IgD-negative memory B cell (primary cell): ENCODE data around the gene ANKRD40CL. TPM values are rescaled to one million over a fixed set of nuclear protein-coding genes. Genes with fewer than 3 reads are reported as not detected.
A peak's percentile ranks its signal among the peaks of the same experiment; 100 is the strongest.

ENCODE experiments used
- H3K27ac Mint-ChIP-seq, 3 donors: one replicate each; pipeline ENCODE4 v1.8.0; 2020 to 2022; ENCODE audit warnings: mild to moderate bottlenecking in 3 of 3, mixed read lengths in 3 of 3, moderate library complexity in 1 of 3
- H3K27me3 Mint-ChIP-seq: one replicate; pipeline ENCODE4 v1.8.0; 2021; ENCODE audit warnings: mixed read lengths
- H3K36me3 Mint-ChIP-seq: one replicate; pipeline ENCODE4 v1.8.0; 2020; ENCODE audit warnings: mild to moderate bottlenecking, mixed read lengths
- H3K4me1 Mint-ChIP-seq, 3 donors: one replicate each; pipeline ENCODE4 v1.8.0; 2020 to 2022; ENCODE audit warnings: mixed read lengths in 3 of 3, mild to moderate bottlenecking in 1 of 3
- H3K4me3 Mint-ChIP-seq, 4 donors: one replicate each; pipeline ENCODE4 v1.8.0; 2020 to 2022; ENCODE audit warnings: mild to moderate bottlenecking in 4 of 4, mixed read lengths in 4 of 4, moderate library complexity in 3 of 4
- H3K9me3 Mint-ChIP-seq, 3 donors: one replicate each; pipeline ENCODE4 v1.8.0; 2020 to 2021; ENCODE audit warnings: mixed read lengths in 3 of 3, mild to moderate bottlenecking in 1 of 3
- polyA plus RNA-seq: library from polyadenylated mRNA; unstranded; fragments of 300-500 nt; fragmentation: Illumina TruSeq; gene quantifications from one replicate; pipeline ENCODE4 v1.2.3, GENCODE V29; 2021

ANKRD40CL gene
- polyA plus RNA-seq, 1 donor from 2014 or later, result not detected

GRCh38 chr17:50775926-50776325 lies 8.6 kb upstream of the ANKRD40CL start:
- no peaks in the 10 kb centered on the region for H3K9me3 Mint-ChIP-seq
- no peaks in the 10 kb centered on the region for H3K27me3 Mint-ChIP-seq
- no peak overlapping the region for H3K27ac Mint-ChIP-seq
- no peaks in the 10 kb centered on the region for H3K36me3 Mint-ChIP-seq
- no peak overlapping the region for H3K4me3 Mint-ChIP-seq
- H3K4me1 Mint-ChIP-seq, result peaks cover 0 to 5% (median 4%) of the 10 kb centered on the region in 3 donors

- Mint-ChIP-seq H3K27ac (no peak overlapping the region), H3K9me3 (no peaks in the 10 kb centered on the region), H3K27me3 (no peaks in the 10 kb centered on the region), H3K4me1 (peaks cover 0 to 5% (median 4%) of the 10 kb centered on the region in 3 donors), H3K36me3 (no peaks in the 10 kb centered on the region), H3K4me3 (no peak overlapping the region)
These were observed 7.0 kb upstream of the ANKRD40CL start for GRCh38 chr17:50774225-50774803.

GRCh38 chr17:50771991-50772785 lies 4.9 kb upstream of the ANKRD40CL start:
- no peak overlapping the region for H3K4me3 Mint-ChIP-seq
- no peaks in the 10 kb centered on the region for H3K9me3 Mint-ChIP-seq
- no peaks in the 10 kb centered on the region for H3K36me3 Mint-ChIP-seq
- peaks cover 0 to 5% (median 4%) of the 10 kb centered on the region in 3 donors for H3K4me1 Mint-ChIP-seq
- no peaks in the 10 kb centered on the region for H3K27me3 Mint-ChIP-seq
- H3K27ac Mint-ChIP-seq, result no peak overlapping the region

GRCh38 chr17:50770346-50770745 lies 3.0 kb upstream of the ANKRD40CL start:
- Mint-ChIP-seq H3K9me3 (no peaks in the 10 kb centered on the region), H3K27ac (peak overlapping the region in 1 of 3 donors; percentile 63), H3K36me3 (no peaks in the 10 kb centered on the region), H3K4me3 (no peak overlapping the region), H3K4me1 (peaks cover 9 to 18% (median 13%) of the 10 kb centered on the region in 3 donors), H3K27me3 (no peaks in the 10 kb centered on the region)

- no peaks in the 10 kb centered on the region for H3K36me3 Mint-ChIP-seq
- no peaks in the 10 kb centered on the region for H3K27me3 Mint-ChIP-seq
- H3K4me3 Mint-ChIP-seq, result no peak overlapping the region
- no peaks in the 10 kb centered on the region for H3K9me3 Mint-ChIP-seq
- peaks cover 13 to 21% (median 17%) of the 10 kb centered on the region in 3 donors for H3K4me1 Mint-ChIP-seq
- peak overlapping the region in 1 of 3 donors; percentile 63 for H3K27ac Mint-ChIP-seq
These were observed 2.6 kb upstream of the ANKRD40CL start for GRCh38 chr17:50769884-50770283.

GRCh38 chr17:50768346-50768761 lies 1.0 kb upstream of the ANKRD40CL start:
- Mint-ChIP-seq H3K9me3 (no peaks in the 10 kb centered on the region), H3K27ac (no peak overlapping the region), H3K36me3 (no peaks in the 10 kb centered on the region), H3K4me1 (peaks cover 24 to 34% (median 24%) of the 10 kb centered on the region in 3 donors), H3K4me3 (no peak overlapping the region), H3K27me3 (no peaks in the 10 kb centered on the region)

GRCh38 chr17:50767030-50767429 lies 288 bp downstream of the ANKRD40CL start:
- Mint-ChIP-seq H3K36me3 (no peaks in the 10 kb centered on the region), H3K27me3 (no peaks in the 10 kb centered on the region), H3K9me3 (no peaks in the 10 kb centered on the region), H3K4me3 (no peak overlapping the region), H3K4me1 (peaks cover 25 to 37% (median 30%) of the 10 kb centered on the region in 3 donors), H3K27ac (no peak overlapping the region)

- H3K4me3 Mint-ChIP-seq, result peak overlapping the region in 1 of 4 donors; percentile 18
- H3K9me3 Mint-ChIP-seq, result no peaks in the 10 kb centered on the region
- no peaks in the 10 kb centered on the region for H3K27me3 Mint-ChIP-seq
- peaks cover 24 to 34% (median 30%) of the 10 kb centered on the region in 3 donors for H3K4me1 Mint-ChIP-seq
- H3K27ac Mint-ChIP-seq, result peak overlapping the region in 1 of 3 donors; percentile 57
- no peaks in the 10 kb centered on the region for H3K36me3 Mint-ChIP-seq
These were observed 895 bp downstream of the ANKRD40CL start for GRCh38 chr17:50766222-50767023.

- Mint-ChIP-seq H3K27me3 (no peaks in the 10 kb centered on the region), H3K9me3 (no peaks in the 10 kb centered on the region), H3K36me3 (no peaks in the 10 kb centered on the region), H3K27ac (peak overlapping the region in 1 of 3 donors; percentile 57), H3K4me3 (peak overlapping the region; percentile 16 to 63 (median 52)), H3K4me1 (peaks cover 24 to 34% (median 30%) of the 10 kb centered on the region in 3 donors)
These were observed 1.7 kb downstream of the ANKRD40CL start for GRCh38 chr17:50765454-50766221.

GRCh38 chr17:50764734-50765149 lies 2.6 kb downstream of the ANKRD40CL start:
- H3K9me3 Mint-ChIP-seq, result no peaks in the 10 kb centered on the region
- no peaks in the 10 kb centered on the region for H3K36me3 Mint-ChIP-seq
- H3K27me3 Mint-ChIP-seq, result no peaks in the 10 kb centered on the region
- H3K4me1 Mint-ChIP-seq, result peaks cover 24 to 34% (median 30%) of the 10 kb centered on the region in 3 donors
- no peak overlapping the region for H3K27ac Mint-ChIP-seq
- peak overlapping the region in 3 of 4 donors; percentile 16 to 63 (median 63) for H3K4me3 Mint-ChIP-seq

- peak overlapping the region in 1 of 3 donors; percentile 82 for H3K27ac Mint-ChIP-seq
- H3K27me3 Mint-ChIP-seq, result no peaks in the 10 kb centered on the region
- peak overlapping the region; percentile 73 to 94 (median 82) for H3K4me3 Mint-ChIP-seq
- H3K9me3 Mint-ChIP-seq, result no peaks in the 10 kb centered on the region
- H3K4me1 Mint-ChIP-seq, result peaks cover 24 to 34% (median 30%) of the 10 kb centered on the region in 3 donors
- H3K36me3 Mint-ChIP-seq, result no peaks in the 10 kb centered on the region
These were observed 3.4 kb downstream of the ANKRD40CL start for GRCh38 chr17:50763716-50764475.

- Mint-ChIP-seq H3K36me3 (no peaks in the 10 kb centered on the region), H3K4me3 (peak overlapping the region in 2 of 4 donors; percentile 38 to 63), H3K4me1 (peaks cover 24 to 37% (median 30%) of the 10 kb centered on the region in 3 donors), H3K27ac (no peak overlapping the region), H3K9me3 (no peaks in the 10 kb centered on the region), H3K27me3 (no peaks in the 10 kb centered on the region)
These were observed 5.1 kb downstream of the ANKRD40CL start for GRCh38 chr17:50762177-50762576.

- Mint-ChIP-seq H3K9me3 (no peaks in the 10 kb centered on the region), H3K4me1 (peaks cover 5 to 12% (median 9%) of the 10 kb centered on the region in 3 donors), H3K4me3 (no peak overlapping the region), H3K27me3 (no peaks in the 10 kb centered on the region), H3K36me3 (no peaks in the 10 kb centered on the region), H3K27ac (peak overlapping the region in 1 of 3 donors; percentile 6)
These were observed 8.3 kb downstream of the ANKRD40CL start for GRCh38 chr17:50758989-50759544.
